ENCODE results near the gene INPP4B. TPM values are rescaled to one million over a fixed set of nuclear protein-coding genes. Genes with fewer than 3 reads are reported as not detected.

Gene INPP4B
- total RNA-seq, 1 donor from 2014 or later: 10.9 TPM

GRCh38 chr4:142474398-142475087 lies 371.6 kb downstream of the INPP4B start:
- Histone ChIP-seq H3K4me3 (ENCODE audit: low read depth, low read length) (no peak overlapping the region), H3K27me3 (ENCODE audit: control insufficient read depth, insufficient read depth, low read length) (no peaks in the 10 kb centered on the region), H3K36me3 (ENCODE audit: control insufficient read depth, insufficient read depth, low read length) (no peaks in the 10 kb centered on the region)
- TF ChIP-seq, protein P1, sequence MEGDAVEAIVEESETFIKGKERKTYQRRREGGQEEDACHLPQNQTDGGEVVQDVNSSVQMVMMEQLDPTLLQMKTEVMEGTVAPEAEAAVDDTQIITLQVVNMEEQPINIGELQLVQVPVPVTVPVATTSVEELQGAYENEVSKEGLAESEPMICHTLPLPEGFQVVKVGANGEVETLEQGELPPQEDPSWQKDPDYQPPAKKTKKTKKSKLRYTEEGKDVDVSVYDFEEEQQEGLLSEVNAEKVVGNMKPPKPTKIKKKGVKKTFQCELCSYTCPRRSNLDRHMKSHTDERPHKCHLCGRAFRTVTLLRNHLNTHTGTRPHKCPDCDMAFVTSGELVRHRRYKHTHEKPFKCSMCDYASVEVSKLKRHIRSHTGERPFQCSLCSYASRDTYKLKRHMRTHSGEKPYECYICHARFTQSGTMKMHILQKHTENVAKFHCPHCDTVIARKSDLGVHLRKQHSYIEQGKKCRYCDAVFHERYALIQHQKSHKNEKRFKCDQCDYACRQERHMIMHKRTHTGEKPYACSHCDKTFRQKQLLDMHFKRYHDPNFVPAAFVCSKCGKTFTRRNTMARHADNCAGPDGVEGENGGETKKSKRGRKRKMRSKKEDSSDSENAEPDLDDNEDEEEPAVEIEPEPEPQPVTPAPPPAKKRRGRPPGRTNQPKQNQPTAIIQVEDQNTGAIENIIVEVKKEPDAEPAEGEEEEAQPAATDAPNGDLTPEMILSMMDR (IDR thresholded peaks at IDR 0.05; ENCODE audit: insufficient read depth, low read length, poor library complexity, severe bottlenecking): no peak
- peak; percentile 50 for DNase-seq (ENCODE audit: low read depth)

GRCh38 chr4:142473960-142474338 lies 372.2 kb downstream of the INPP4B start:
- Histone ChIP-seq H3K4me3 (ENCODE audit: low read depth, low read length) (no peak overlapping the region), H3K27me3 (ENCODE audit: control insufficient read depth, insufficient read depth, low read length) (no peaks in the 10 kb centered on the region), H3K36me3 (ENCODE audit: control insufficient read depth, insufficient read depth, low read length) (no peaks in the 10 kb centered on the region)
- DNase-seq (ENCODE audit: low read depth): no peak
- TF ChIP-seq, protein P1 (IDR thresholded peaks at IDR 0.05; ENCODE audit: insufficient read depth, low read length, poor library complexity, severe bottlenecking): no peak

DNA sequence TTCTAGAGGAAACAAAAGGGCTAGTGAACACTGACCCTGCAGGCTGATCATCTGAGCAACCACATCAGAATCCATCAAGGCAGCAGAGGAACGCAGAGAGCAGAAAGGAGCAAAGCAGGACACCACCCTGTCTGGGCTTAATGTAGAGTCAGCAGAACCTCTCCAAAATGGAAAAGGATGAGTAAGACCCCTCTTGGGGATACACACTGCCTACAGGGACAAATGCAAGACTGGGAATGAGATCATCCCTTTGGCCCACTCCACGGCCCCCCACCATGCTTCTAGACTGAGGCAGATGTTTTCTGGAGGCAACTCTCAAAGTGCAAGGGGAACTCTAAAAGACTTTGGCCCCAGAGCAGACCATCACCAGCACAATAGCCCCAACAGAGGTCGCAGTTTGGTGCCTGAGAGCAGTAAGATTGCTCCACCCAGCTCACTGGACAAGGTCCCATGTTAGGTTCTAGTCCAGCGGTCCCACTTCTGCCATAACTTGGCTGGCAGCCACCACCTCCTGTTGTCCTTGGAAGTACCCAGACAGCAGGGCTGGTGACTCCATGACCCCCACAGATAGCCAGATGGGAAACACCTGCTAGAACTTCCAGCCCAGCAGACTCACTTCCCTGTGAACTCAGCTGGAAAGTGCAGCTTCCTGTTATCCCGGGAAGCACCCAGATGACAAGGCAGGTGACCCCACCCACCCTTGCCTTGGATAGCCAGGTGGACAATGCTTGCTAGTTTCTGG lies 372.7 kb downstream of the INPP4B start:
- Histone ChIP-seq H3K36me3 (ENCODE audit: control insufficient read depth, insufficient read depth, low read length) (no peaks in the 10 kb centered on the region), H3K27me3 (ENCODE audit: control insufficient read depth, insufficient read depth, low read length) (no peaks in the 10 kb centered on the region), H3K4me3 (ENCODE audit: low read depth, low read length) (no peak overlapping the region)
- TF ChIP-seq, protein P1 (IDR thresholded peaks at IDR 0.05; ENCODE audit: insufficient read depth, low read length, poor library complexity, severe bottlenecking): no peak
- peak; percentile 14 for DNase-seq (ENCODE audit: low read depth)

DNA sequence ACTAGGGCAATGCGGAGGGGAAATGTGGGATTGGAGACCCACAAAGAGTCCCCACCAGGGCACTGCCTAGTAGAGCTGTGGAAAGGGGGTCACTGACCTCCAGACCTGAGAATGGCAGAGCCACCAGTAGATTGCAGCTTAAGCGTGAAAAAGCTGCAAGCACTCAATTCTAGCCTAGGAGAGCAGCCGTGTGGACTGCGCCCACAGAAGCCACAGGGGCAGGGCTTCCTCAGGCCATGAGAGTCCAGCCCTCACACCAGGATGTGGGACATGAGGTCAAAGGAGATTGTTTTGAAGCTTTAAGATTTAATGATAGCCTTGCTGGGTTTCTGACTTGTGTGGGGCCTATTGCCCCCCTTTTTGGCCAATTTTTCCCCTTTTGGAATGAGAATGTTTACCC lies 379.0 kb downstream of the INPP4B start:
- TF ChIP-seq, protein P1 (IDR thresholded peaks at IDR 0.05; ENCODE audit: insufficient read depth, low read length, poor library complexity, severe bottlenecking): no peak
- Histone ChIP-seq H3K36me3 (ENCODE audit: control insufficient read depth, insufficient read depth, low read length) (no peaks in the 10 kb centered on the region), H3K27me3 (ENCODE audit: control insufficient read depth, insufficient read depth, low read length) (no peaks in the 10 kb centered on the region), H3K4me3 (ENCODE audit: low read depth, low read length) (no peak overlapping the region)
- no peak for DNase-seq (ENCODE audit: low read depth)

- Histone ChIP-seq H3K27me3 (ENCODE audit: control insufficient read depth, insufficient read depth, low read length) (no peaks in the 10 kb centered on the region), H3K36me3 (ENCODE audit: control insufficient read depth, insufficient read depth, low read length) (no peaks in the 10 kb centered on the region), H3K4me3 (ENCODE audit: low read depth, low read length) (no peak overlapping the region)
- TF ChIP-seq, protein P1 (IDR thresholded peaks at IDR 0.05; ENCODE audit: insufficient read depth, low read length, poor library complexity, severe bottlenecking): no peak
- no peak for DNase-seq (ENCODE audit: low read depth)
These were observed 380.6 kb downstream of the INPP4B start for GRCh38 chr4:142465526-142465925.
